ENCODE data around the gene BAK1.

BAK1 gene

GRCh38 chr6:33588894-33589293 is 8.8 kb upstream of the BAK1 start:
- Histone ChIP-seq H3K27ac (ENCODE audit: low read depth, low read length) (peak overlapping the region; percentile 5), H3K9ac (ENCODE audit: low read depth in 1 of 2, low read length in 2 of 2) (peak overlapping the region in 1 of 2 donors; percentile 25)

GRCh38 chr6:33587529-33587928 is 7.5 kb upstream of the BAK1 start:
- H3K9ac ChIP-seq (ENCODE audit: low read depth in 1 of 2, low read length in 2 of 2), result no peak overlapping the region
- no peaks in the 10 kb centered on the region for H3K9me3 ChIP-seq (ENCODE audit: control insufficient read depth in 1 of 2, low read length in 2 of 2)
- H3K27me3 ChIP-seq (ENCODE audit: control insufficient read depth in 1 of 2, insufficient read depth in 2 of 2, low read length in 2 of 2), result no peaks in the 10 kb centered on the region
- no peak overlapping the region for H3K27ac ChIP-seq (ENCODE audit: low read depth, low read length)
- H3K4me3 ChIP-seq (ENCODE audit: low read depth in 1 of 2, low read length in 2 of 2), result no peak overlapping the region
- no peaks in the 10 kb centered on the region for H3K36me3 ChIP-seq (ENCODE audit: control insufficient read depth in 1 of 2, insufficient read depth in 2 of 2, low read length in 2 of 2)
- H3K4me1 ChIP-seq (ENCODE audit: control insufficient read depth in 1 of 2, insufficient read depth in 2 of 2, low read length in 2 of 2), result peaks cover 30 to 35% of the 10 kb centered on the region in 2 donors

More at GRCh38 chr6:33588894-33589293, 8.8 kb upstream of the BAK1 start:
- Histone ChIP-seq H3K27me3 (ENCODE audit: control insufficient read depth in 1 of 2, insufficient read depth in 2 of 2, low read length in 2 of 2) (no peaks in the 10 kb centered on the region), H3K9me3 (ENCODE audit: control insufficient read depth in 1 of 2, low read length in 2 of 2) (no peaks in the 10 kb centered on the region), H3K4me1 (ENCODE audit: control insufficient read depth in 1 of 2, insufficient read depth in 2 of 2, low read length in 2 of 2) (peaks cover 39 to 45% of the 10 kb centered on the region in 2 donors), H3K36me3 (ENCODE audit: control insufficient read depth in 1 of 2, insufficient read depth in 2 of 2, low read length in 2 of 2) (no peaks in the 10 kb centered on the region), H3K4me3 (ENCODE audit: low read depth in 1 of 2, low read length in 2 of 2) (no peak overlapping the region)

- no peak overlapping the region for H3K9ac ChIP-seq (ENCODE audit: low read depth in 1 of 2, low read length in 2 of 2)
- no peaks in the 10 kb centered on the region for H3K36me3 ChIP-seq (ENCODE audit: control insufficient read depth in 1 of 2, insufficient read depth in 2 of 2, low read length in 2 of 2)
- H3K4me1 ChIP-seq (ENCODE audit: control insufficient read depth in 1 of 2, insufficient read depth in 2 of 2, low read length in 2 of 2), result peaks cover 26 to 27% of the 10 kb centered on the region in 2 donors
- no peaks in the 10 kb centered on the region for H3K27me3 ChIP-seq (ENCODE audit: control insufficient read depth in 1 of 2, insufficient read depth in 2 of 2, low read length in 2 of 2)
- no peak overlapping the region for H3K27ac ChIP-seq (ENCODE audit: low read depth, low read length)
- peak overlapping the region in 1 of 2 donors; percentile 26 for H3K4me3 ChIP-seq (ENCODE audit: low read depth in 1 of 2, low read length in 2 of 2)
- no peaks in the 10 kb centered on the region for H3K9me3 ChIP-seq (ENCODE audit: control insufficient read depth in 1 of 2, low read length in 2 of 2)
Measured at GRCh38 chr6:33586108-33586640, 6.1 kb upstream of the BAK1 start.

- H3K36me3 ChIP-seq (ENCODE audit: control insufficient read depth in 1 of 2, insufficient read depth in 2 of 2, low read length in 2 of 2), result no peaks in the 10 kb centered on the region
- no peaks in the 10 kb centered on the region for H3K27me3 ChIP-seq (ENCODE audit: control insufficient read depth in 1 of 2, insufficient read depth in 2 of 2, low read length in 2 of 2)
- H3K9ac ChIP-seq (ENCODE audit: low read depth in 1 of 2, low read length in 2 of 2), result peak overlapping the region; percentile 15 to 18
- no peaks in the 10 kb centered on the region for H3K9me3 ChIP-seq (ENCODE audit: control insufficient read depth in 1 of 2, low read length in 2 of 2)
- no peak overlapping the region for H3K27ac ChIP-seq (ENCODE audit: low read depth, low read length)
- peak overlapping the region in 1 of 2 donors; percentile 26 for H3K4me3 ChIP-seq (ENCODE audit: low read depth in 1 of 2, low read length in 2 of 2)
- H3K4me1 ChIP-seq (ENCODE audit: control insufficient read depth in 1 of 2, insufficient read depth in 2 of 2, low read length in 2 of 2), result peaks cover 19 to 21% of the 10 kb centered on the region in 2 donors
Measured at GRCh38 chr6:33585403-33586107, 5.5 kb upstream of the BAK1 start.

GRCh38 chr6:33584700-33585402 is 4.8 kb upstream of the BAK1 start:
- H3K27ac ChIP-seq (ENCODE audit: low read depth, low read length), result no peak overlapping the region
- H3K36me3 ChIP-seq (ENCODE audit: control insufficient read depth in 1 of 2, insufficient read depth in 2 of 2, low read length in 2 of 2), result no peaks in the 10 kb centered on the region
- H3K4me1 ChIP-seq (ENCODE audit: control insufficient read depth in 1 of 2, insufficient read depth in 2 of 2, low read length in 2 of 2), result peaks cover 13 to 14% of the 10 kb centered on the region in 2 donors
- H3K9ac ChIP-seq (ENCODE audit: low read depth in 1 of 2, low read length in 2 of 2), result peak overlapping the region; percentile 15 to 18
- no peaks in the 10 kb centered on the region for H3K27me3 ChIP-seq (ENCODE audit: control insufficient read depth in 1 of 2, insufficient read depth in 2 of 2, low read length in 2 of 2)
- no peak overlapping the region for H3K4me3 ChIP-seq (ENCODE audit: low read depth in 1 of 2, low read length in 2 of 2)
- H3K9me3 ChIP-seq (ENCODE audit: control insufficient read depth in 1 of 2, low read length in 2 of 2), result no peaks in the 10 kb centered on the region

GRCh38 chr6:33583591-33584155 is 3.6 kb upstream of the BAK1 start:
- peaks cover 2 to 12% of the 10 kb centered on the region in 2 donors for H3K4me1 ChIP-seq (ENCODE audit: control insufficient read depth in 1 of 2, insufficient read depth in 2 of 2, low read length in 2 of 2)
- no peak overlapping the region for H3K9ac ChIP-seq (ENCODE audit: low read depth in 1 of 2, low read length in 2 of 2)
- H3K9me3 ChIP-seq (ENCODE audit: control insufficient read depth in 1 of 2, low read length in 2 of 2), result no peaks in the 10 kb centered on the region
- H3K27me3 ChIP-seq (ENCODE audit: control insufficient read depth in 1 of 2, insufficient read depth in 2 of 2, low read length in 2 of 2), result no peaks in the 10 kb centered on the region
- no peaks in the 10 kb centered on the region for H3K36me3 ChIP-seq (ENCODE audit: control insufficient read depth in 1 of 2, insufficient read depth in 2 of 2, low read length in 2 of 2)
- H3K4me3 ChIP-seq (ENCODE audit: low read depth in 1 of 2, low read length in 2 of 2), result no peak overlapping the region
- no peak overlapping the region for H3K27ac ChIP-seq (ENCODE audit: low read depth, low read length)

GRCh38 chr6:33581186-33581585 is 1.1 kb upstream of the BAK1 start:
- Histone ChIP-seq H3K9ac (ENCODE audit: low read depth in 1 of 2, low read length in 2 of 2) (no peak overlapping the region), H3K36me3 (ENCODE audit: control insufficient read depth in 1 of 2, insufficient read depth in 2 of 2, low read length in 2 of 2) (peaks cover 3 to 5% of the 10 kb centered on the region in 2 donors), H3K4me3 (ENCODE audit: low read depth in 1 of 2, low read length in 2 of 2) (no peak overlapping the region), H3K9me3 (ENCODE audit: control insufficient read depth in 1 of 2, low read length in 2 of 2) (no peaks in the 10 kb centered on the region), H3K27ac (ENCODE audit: low read depth, low read length) (no peak overlapping the region), H3K27me3 (ENCODE audit: control insufficient read depth in 1 of 2, insufficient read depth in 2 of 2, low read length in 2 of 2) (no peaks in the 10 kb centered on the region), H3K4me1 (ENCODE audit: control insufficient read depth in 1 of 2, insufficient read depth in 2 of 2, low read length in 2 of 2) (peaks cover 17 to 32% of the 10 kb centered on the region in 2 donors)

- H3K9ac ChIP-seq (ENCODE audit: low read depth in 1 of 2, low read length in 2 of 2), result peak overlapping the region; percentile 96 to 100
- H3K4me1 ChIP-seq (ENCODE audit: control insufficient read depth in 1 of 2, insufficient read depth in 2 of 2, low read length in 2 of 2), result peaks cover 17 to 27% of the 10 kb centered on the region in 2 donors
- peak overlapping the region; percentile 94 to 100 for H3K4me3 ChIP-seq (ENCODE audit: low read depth in 1 of 2, low read length in 2 of 2)
- peaks cover 18 to 30% of the 10 kb centered on the region in 2 donors for H3K36me3 ChIP-seq (ENCODE audit: control insufficient read depth in 1 of 2, insufficient read depth in 2 of 2, low read length in 2 of 2)
- H3K27me3 ChIP-seq (ENCODE audit: control insufficient read depth in 1 of 2, insufficient read depth in 2 of 2, low read length in 2 of 2), result no peaks in the 10 kb centered on the region
- H3K9me3 ChIP-seq (ENCODE audit: control insufficient read depth in 1 of 2, low read length in 2 of 2), result no peaks in the 10 kb centered on the region
- peak overlapping the region; percentile 96 for H3K27ac ChIP-seq (ENCODE audit: low read depth, low read length)
Measured at GRCh38 chr6:33578588-33579011, 1.5 kb downstream of the BAK1 start.

- Histone ChIP-seq H3K4me3 (ENCODE audit: low read depth in 1 of 2, low read length in 2 of 2) (peak overlapping the region; percentile 94 to 100), H3K27me3 (ENCODE audit: control insufficient read depth in 1 of 2, insufficient read depth in 2 of 2, low read length in 2 of 2) (no peaks in the 10 kb centered on the region), H3K9ac (ENCODE audit: low read depth in 1 of 2, low read length in 2 of 2) (peak overlapping the region; percentile 96 to 100), H3K36me3 (ENCODE audit: control insufficient read depth in 1 of 2, insufficient read depth in 2 of 2, low read length in 2 of 2) (peaks cover 18 to 31% of the 10 kb centered on the region in 2 donors), H3K9me3 (ENCODE audit: control insufficient read depth in 1 of 2, low read length in 2 of 2) (no peaks in the 10 kb centered on the region), H3K27ac (ENCODE audit: low read depth, low read length) (peak overlapping the region; percentile 96), H3K4me1 (ENCODE audit: control insufficient read depth in 1 of 2, insufficient read depth in 2 of 2, low read length in 2 of 2) (peaks cover 17 to 27% of the 10 kb centered on the region in 2 donors)
Measured at GRCh38 chr6:33578164-33578563, 1.9 kb downstream of the BAK1 start.

- H3K27ac ChIP-seq (ENCODE audit: low read depth, low read length), result peak overlapping the region; percentile 96
- H3K36me3 ChIP-seq (ENCODE audit: control insufficient read depth in 1 of 2, insufficient read depth in 2 of 2, low read length in 2 of 2), result peaks cover 18 to 31% of the 10 kb centered on the region in 2 donors
- H3K4me1 ChIP-seq (ENCODE audit: control insufficient read depth in 1 of 2, insufficient read depth in 2 of 2, low read length in 2 of 2), result peaks cover 17 to 27% of the 10 kb centered on the region in 2 donors
- no peaks in the 10 kb centered on the region for H3K9me3 ChIP-seq (ENCODE audit: control insufficient read depth in 1 of 2, low read length in 2 of 2)
- peak overlapping the region; percentile 94 to 100 for H3K4me3 ChIP-seq (ENCODE audit: low read depth in 1 of 2, low read length in 2 of 2)
- H3K27me3 ChIP-seq (ENCODE audit: control insufficient read depth in 1 of 2, insufficient read depth in 2 of 2, low read length in 2 of 2), result no peaks in the 10 kb centered on the region
- H3K9ac ChIP-seq (ENCODE audit: low read depth in 1 of 2, low read length in 2 of 2), result peak overlapping the region; percentile 96 to 100
Measured at GRCh38 chr6:33577718-33578117, 2.4 kb downstream of the BAK1 start.

All from duodenal mucosa (tissue), 2 donors.